ENCODE results near the gene PDE6G. TPM values are rescaled to one million over a fixed set of nuclear protein-coding genes. Genes with fewer than 3 reads are reported as not detected.
A peak's percentile ranks its signal among the peaks of the same experiment; 100 is the strongest.

Gene PDE6G
- total and polyA plus RNA-seq, 9 donors, result 0.22 to 1.3 (median 0.39) TPM; not detected in 6

DNA sequence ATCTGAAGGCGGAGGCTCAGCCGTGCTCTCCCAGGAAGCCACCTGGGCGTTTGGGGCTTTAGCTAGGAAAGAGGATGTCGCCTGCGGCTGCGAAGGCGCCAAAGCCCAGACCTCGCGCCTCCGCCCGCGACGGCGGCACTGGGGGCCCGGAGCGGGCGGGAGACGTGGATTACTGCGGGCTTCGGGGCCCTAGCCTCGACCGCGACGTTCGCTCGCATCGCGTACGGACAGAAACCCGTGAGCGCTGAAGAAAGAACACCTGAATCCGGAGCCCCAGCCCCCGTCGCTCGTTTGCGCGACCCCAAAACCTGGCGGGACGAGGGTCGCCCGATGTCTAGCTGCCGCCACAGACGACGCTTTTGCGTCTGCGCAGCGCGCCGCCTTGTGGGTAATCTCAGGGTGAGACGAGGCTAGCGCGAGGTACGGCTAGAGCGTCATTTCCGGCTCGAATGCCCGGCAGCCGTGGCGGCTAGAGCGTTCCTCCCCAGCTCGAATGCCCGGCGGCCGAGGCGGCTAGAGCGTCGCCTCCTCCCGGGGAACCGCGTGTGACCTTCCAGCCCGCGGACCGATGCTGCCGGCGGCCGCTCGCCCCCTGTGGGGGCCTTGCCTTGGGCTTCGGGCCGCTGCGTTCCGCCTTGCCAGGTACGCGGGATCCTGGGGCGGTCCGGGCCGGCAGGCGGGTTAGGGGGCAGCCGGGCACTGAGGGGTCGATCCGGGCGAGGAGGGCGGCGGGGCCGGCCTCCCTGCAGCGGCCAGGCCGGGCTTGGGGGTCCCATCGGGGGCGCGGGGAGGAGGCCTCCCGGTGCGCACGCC, 46.8 kb upstream of the PDE6G start, which contains the start of gene MRPL12:
TSS of gene MRPL12 (plus strand) at position 434 of the 813 bp plus-strand sequence. CDS start at position 569, 135 bp downstream.
- Histone ChIP-seq H3K9me3 (no peaks in the 10 kb centered on the region), H3K4me1 (ENCODE audit: insufficient read depth) (peaks cover 6% of the 10 kb centered on the region), H3K36me3 (no peaks in the 10 kb centered on the region), H3K4me3 (peak within 1 kb of the TSS; percentile 77), H3K27me3 (no peaks in the 10 kb centered on the region), H3K27ac (peak within 1 kb of the TSS; percentile 79 to 90)
- TF ChIP-seq CTCF (IDR thresholded peaks at IDR 0.05) (peak; percentile 28 to 66 (median 43)), EP300 (IDR thresholded peaks at IDR 0.05) (no peak), POLR2A (IDR thresholded peaks at IDR 0.05) (peak; percentile 88)
- WGBS, 3 donors, result 0% methylated on average over 66 to 102 of the region's 102 CpGs
- intact Hi-C loops (cut with DNase I), result no loop called here
- peak; percentile 90 to 95 (median 92) for DNase-seq

DNA sequence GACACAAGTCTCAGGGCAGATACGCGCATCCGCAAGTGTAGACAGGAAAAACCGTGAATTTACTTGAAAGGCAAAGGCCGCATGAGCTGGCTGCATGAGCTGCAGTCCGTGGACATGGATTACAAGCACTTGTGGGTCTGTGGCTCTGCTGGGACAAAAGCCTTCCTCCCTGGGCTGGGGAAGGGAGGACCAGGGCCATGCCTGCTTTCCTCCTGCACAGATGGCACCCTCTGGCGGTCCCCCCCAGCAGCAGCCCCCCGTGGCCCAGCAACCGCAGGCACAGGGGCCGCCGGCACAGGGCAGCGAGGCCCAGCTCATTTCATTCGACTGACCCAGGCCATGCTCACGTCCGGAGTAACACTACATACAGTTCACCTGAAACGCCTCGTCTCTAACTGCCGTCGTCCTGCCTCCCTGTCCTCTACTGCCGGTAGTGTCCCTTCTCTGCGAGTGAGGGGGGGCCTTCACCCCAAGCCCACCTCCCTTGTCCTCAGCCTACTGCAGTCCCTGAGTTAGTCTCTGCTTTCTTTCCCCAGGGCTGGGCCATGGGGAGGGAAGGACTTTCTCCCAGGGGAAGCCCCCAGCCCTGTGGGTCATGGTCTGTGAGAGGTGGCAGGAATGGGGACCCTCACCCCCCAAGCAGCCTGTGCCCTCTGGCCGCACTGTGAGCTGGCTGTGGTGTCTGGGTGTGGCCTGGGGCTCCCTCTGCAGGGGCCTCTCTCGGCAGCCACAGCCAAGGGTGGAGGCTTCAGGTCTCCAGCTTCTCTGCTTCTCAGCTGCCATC, 45.1 kb upstream of the PDE6G start:
- 57 to 66% (median 62%) methylated on average over 17 to 23 of the region's 23 CpGs for WGBS, 3 donors
- no peaks in the 10 kb centered on the region for H3K27me3 ChIP-seq
- peak overlapping the region; percentile 77 for H3K4me3 ChIP-seq
- no peak overlapping the region for H3K27ac ChIP-seq
- DNase-seq, result no peak
- H3K36me3 ChIP-seq, result no peaks in the 10 kb centered on the region
- H3K9me3 ChIP-seq, result no peaks in the 10 kb centered on the region
- TF ChIP-seq POLR2A (IDR thresholded peaks at IDR 0.05), result no peak
- TF ChIP-seq EP300 (IDR thresholded peaks at IDR 0.05), result no peak
- no peak for TF ChIP-seq CTCF (IDR thresholded peaks at IDR 0.05)
- intact Hi-C loops (cut with DNase I), result no loop called here
- H3K4me1 ChIP-seq (ENCODE audit: insufficient read depth), result peaks cover 6% of the 10 kb centered on the region

- intact Hi-C loops (cut with DNase I), result no loop called here
- DNase-seq, result no peak
- Histone ChIP-seq H3K27me3 (no peaks in the 10 kb centered on the region), H3K27ac (no peak overlapping the region), H3K4me1 (ENCODE audit: insufficient read depth) (peaks cover 6% of the 10 kb centered on the region), H3K9me3 (no peaks in the 10 kb centered on the region), H3K4me3 (no peak overlapping the region), H3K36me3 (no peaks in the 10 kb centered on the region)
- WGBS, 3 donors, result 77 to 85% (median 82%) methylated on average over 22 to 25 of the region's 25 CpGs
- no peak for TF ChIP-seq EP300 (IDR thresholded peaks at IDR 0.05)
- no peak for TF ChIP-seq CTCF (IDR thresholded peaks at IDR 0.05)
- TF ChIP-seq POLR2A (IDR thresholded peaks at IDR 0.05), result no peak
Observed at GRCh38 chr17:81700353-81701287, 44.3 kb upstream of the PDE6G start.
